ENCODE data around the gene UGCG. TPM values are rescaled to one million over a fixed set of nuclear protein-coding genes. Genes with fewer than 3 reads are reported as not detected.
A peak's percentile ranks its signal among the peaks of the same experiment; 100 is the strongest.

Gene UGCG
- total and polyA plus RNA-seq, 9 of the 15 experiments (the other 6 are each of a cell fraction or from before 2014, with no cell fraction given), result 20.0 to 40.3 (median 29.2) TPM

- TF ChIP-seq HDGF (IDR thresholded peaks at IDR 0.05) (no peak), NFXL1 (CRISPR knock-in tag; IDR thresholded peaks at IDR 0.05) (no peak), HOXB6 (CRISPR knock-in tag; IDR thresholded peaks at IDR 0.05; ENCODE audit: borderline replicate concordance) (no peak), ZNF77 (CRISPR knock-in tag; IDR thresholded peaks at IDR 0.05) (no peak), ETS1 (conservative IDR thresholded peaks at IDR 0.05; ENCODE audit: control insufficient read depth, low read depth, low read length) (no peak), BCOR (IDR thresholded peaks at IDR 0.05) (peak; percentile 72), NFIC (IDR thresholded peaks at IDR 0.05) (peak; percentile 61), ZNF197 (CRISPR knock-in tag; IDR thresholded peaks at IDR 0.05; ENCODE audit: low read depth) (no peak), RBBP5 (IDR thresholded peaks at IDR 0.05; ENCODE audit: borderline replicate concordance, insufficient read depth, low read length, poor library complexity, severe bottlenecking) (peak; percentile 58), TEAD4 (IDR thresholded peaks at IDR 0.05; ENCODE audit: low read length) (0 out of 2 replicates have a peak, but pooled peaks have one; percentile 5), TEAD4 (CRISPR knock-in tag; IDR thresholded peaks at IDR 0.05; ENCODE audit: borderline replicate concordance) (no peak), CREB3 (tag; conservative IDR thresholded peaks at IDR 0.05; ENCODE audit: low read depth) (no peak; the same call in 1 of the 2 replicates), PHF8 (IDR thresholded peaks at IDR 0.05; ENCODE audit: borderline replicate concordance, low read length) (peak; percentile 92), CC2D1A (IDR thresholded peaks at IDR 0.05) (no peak), THRAP3 (IDR thresholded peaks at IDR 0.05; ENCODE audit: borderline replicate concordance) (no peak), MTF1 (CRISPR knock-in tag; IDR thresholded peaks at IDR 0.05; ENCODE audit: borderline replicate concordance) (no peak), CTCFL (IDR thresholded peaks at IDR 0.05; ENCODE audit: borderline replicate concordance, insufficient read depth, low read depth, low read length, poor library complexity, severe bottlenecking) (no peak)
Observed at GRCh38 chr9:111895996-111896941, at the start of gene UGCG (continued).
